Measurements from ENCODE around the gene CYB5D1.

DNA sequence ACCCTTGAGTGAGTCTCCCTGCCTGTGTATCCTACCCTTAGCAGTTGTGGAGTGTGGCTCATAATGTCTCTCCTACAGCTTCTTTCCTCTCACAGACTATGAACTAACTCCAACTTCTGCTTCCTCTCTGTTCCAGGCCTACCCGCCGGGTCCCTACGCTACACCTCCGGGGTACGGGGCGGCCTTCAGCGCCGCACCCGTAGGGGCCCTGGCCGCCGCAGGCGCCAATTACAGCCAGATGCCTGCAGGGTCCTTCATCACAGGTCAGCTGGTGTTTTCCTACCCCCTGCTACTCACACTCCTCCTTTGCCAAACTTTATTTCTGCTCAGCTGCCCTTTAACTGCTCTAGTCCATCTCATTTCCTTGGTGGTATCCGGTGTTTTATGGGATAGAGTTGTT lies 52.9 kb downstream of the CYB5D1 start:
- TF ChIP-seq, protein P1, sequence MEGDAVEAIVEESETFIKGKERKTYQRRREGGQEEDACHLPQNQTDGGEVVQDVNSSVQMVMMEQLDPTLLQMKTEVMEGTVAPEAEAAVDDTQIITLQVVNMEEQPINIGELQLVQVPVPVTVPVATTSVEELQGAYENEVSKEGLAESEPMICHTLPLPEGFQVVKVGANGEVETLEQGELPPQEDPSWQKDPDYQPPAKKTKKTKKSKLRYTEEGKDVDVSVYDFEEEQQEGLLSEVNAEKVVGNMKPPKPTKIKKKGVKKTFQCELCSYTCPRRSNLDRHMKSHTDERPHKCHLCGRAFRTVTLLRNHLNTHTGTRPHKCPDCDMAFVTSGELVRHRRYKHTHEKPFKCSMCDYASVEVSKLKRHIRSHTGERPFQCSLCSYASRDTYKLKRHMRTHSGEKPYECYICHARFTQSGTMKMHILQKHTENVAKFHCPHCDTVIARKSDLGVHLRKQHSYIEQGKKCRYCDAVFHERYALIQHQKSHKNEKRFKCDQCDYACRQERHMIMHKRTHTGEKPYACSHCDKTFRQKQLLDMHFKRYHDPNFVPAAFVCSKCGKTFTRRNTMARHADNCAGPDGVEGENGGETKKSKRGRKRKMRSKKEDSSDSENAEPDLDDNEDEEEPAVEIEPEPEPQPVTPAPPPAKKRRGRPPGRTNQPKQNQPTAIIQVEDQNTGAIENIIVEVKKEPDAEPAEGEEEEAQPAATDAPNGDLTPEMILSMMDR (IDR thresholded peaks at IDR 0.05; ENCODE audit: insufficient read depth, low read length), result no peak
- TF ChIP-seq POLR2AphosphoS5 (IDR thresholded peaks at IDR 0.05; ENCODE audit: low read depth) (no peak), SPI1 (IDR thresholded peaks at IDR 0.05; ENCODE audit: borderline replicate concordance, low read depth) (no peak)

Data from HL-60 (cell line).